OCI-LY7 (cell line): Measurements from ENCODE around the gene FHOD3.

ENCODE experiments used
- CTCF ChIP-seq: fragments of 200-600 bp; sonication (generic); conservative IDR thresholded peaks from 2 replicates; pipeline ENCODE4 v1.5.1; 2014; ENCODE audit warnings: mild to moderate bottlenecking, antibody characterized with exemption, low read length, moderate library complexity, mixed read lengths
- EZH2phosphoT487 ChIP-seq: fragments of 200-600 bp; sonication (generic); IDR thresholded peaks from 2 replicates; pipeline ENCODE4 v1.6.1; 2018; ENCODE audit warnings: low read depth, borderline replicate concordance, mild to moderate bottlenecking, mixed run types, antibody characterized with exemption, low read length, moderate library complexity, mixed read lengths

- TF ChIP-seq CTCF (no peak), EZH2phosphoT487 (no peak)
These were observed 245.5 kb downstream of the FHOD3 start for GRCh38 chr18:36543030-36543429.
